ENCODE measurements around the gene ZNF276. TPM values are rescaled to one million over a fixed set of nuclear protein-coding genes. Genes with fewer than 3 reads are reported as not detected.

Gene ZNF276
- total RNA-seq, 4 donors from 2014 or later, result 43.4 to 265 (median 145) TPM

DNA sequence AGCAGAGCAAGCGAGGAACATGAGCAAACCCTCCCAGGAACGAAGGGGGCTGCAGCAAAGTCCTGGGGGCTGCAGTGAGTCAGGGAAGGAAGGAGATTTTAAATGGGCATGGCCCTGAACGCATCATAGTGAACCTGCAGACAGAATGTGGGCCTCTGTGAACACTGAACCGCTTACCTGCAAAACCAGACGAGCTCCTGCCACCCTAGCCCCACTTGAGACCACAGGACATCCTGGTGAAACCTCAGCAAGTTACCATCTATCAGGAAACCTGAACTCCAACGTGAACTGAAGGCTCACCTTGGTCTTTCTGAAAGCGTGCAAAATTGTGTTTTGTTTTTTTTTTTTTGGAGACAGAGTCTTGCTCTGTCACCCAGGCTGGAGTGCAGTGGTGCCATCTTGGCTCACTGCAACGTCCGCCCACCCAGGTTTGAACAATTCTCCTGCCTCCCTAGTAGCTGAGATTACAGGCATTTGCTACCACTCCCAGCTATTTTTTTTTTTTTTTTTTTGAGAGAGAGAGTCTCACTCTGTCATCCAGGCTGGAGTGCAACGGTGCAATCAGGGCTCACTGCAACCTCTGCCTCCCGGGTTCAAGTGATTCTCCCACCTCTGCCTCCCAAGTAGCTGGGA lies 64.3 kb downstream of the ZNF276 start:
- H3K27me3 ChIP-seq, result no peaks in the 10 kb centered on the region
- H3K36me3 ChIP-seq, result no peaks in the 10 kb centered on the region
- H3K4me1 ChIP-seq, result no peaks in the 10 kb centered on the region
- no peak for TF ChIP-seq EP300 (IDR thresholded peaks at IDR 0.05; ENCODE audit: low read depth)
- TF ChIP-seq POLR2A (IDR thresholded peaks at IDR 0.05), result no peak
- no peak for TF ChIP-seq POLR2AphosphoS5 (IDR thresholded peaks at IDR 0.05)
- TF ChIP-seq, protein P1, sequence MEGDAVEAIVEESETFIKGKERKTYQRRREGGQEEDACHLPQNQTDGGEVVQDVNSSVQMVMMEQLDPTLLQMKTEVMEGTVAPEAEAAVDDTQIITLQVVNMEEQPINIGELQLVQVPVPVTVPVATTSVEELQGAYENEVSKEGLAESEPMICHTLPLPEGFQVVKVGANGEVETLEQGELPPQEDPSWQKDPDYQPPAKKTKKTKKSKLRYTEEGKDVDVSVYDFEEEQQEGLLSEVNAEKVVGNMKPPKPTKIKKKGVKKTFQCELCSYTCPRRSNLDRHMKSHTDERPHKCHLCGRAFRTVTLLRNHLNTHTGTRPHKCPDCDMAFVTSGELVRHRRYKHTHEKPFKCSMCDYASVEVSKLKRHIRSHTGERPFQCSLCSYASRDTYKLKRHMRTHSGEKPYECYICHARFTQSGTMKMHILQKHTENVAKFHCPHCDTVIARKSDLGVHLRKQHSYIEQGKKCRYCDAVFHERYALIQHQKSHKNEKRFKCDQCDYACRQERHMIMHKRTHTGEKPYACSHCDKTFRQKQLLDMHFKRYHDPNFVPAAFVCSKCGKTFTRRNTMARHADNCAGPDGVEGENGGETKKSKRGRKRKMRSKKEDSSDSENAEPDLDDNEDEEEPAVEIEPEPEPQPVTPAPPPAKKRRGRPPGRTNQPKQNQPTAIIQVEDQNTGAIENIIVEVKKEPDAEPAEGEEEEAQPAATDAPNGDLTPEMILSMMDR (IDR thresholded peaks at IDR 0.05), result no peak
- H3K9me3 ChIP-seq, result no peaks in the 10 kb centered on the region
- WGBS, 2 donors (ENCODE audit: low coverage in 1 of 2), result 89 to 90% methylated on average over 5 to 11 of the region's 11 CpGs
- H3K4me3 ChIP-seq, result no peak overlapping the region
- intact Hi-C loops (cut with DNase I; ENCODE audit: low total_unique reads) (no loop called here), in situ Hi-C loops (cut with MboI; ENCODE audit: low pct_ligation_motif_present in 1 of 4, low pct_unique_long_range_greater_than_20kb in 1 of 4, low sequenced_read_pairs in 3 of 4) (no loop called here)
- peak; percentile 28 for DNase-seq
- H3K27ac ChIP-seq, result no peak overlapping the region

DNA sequence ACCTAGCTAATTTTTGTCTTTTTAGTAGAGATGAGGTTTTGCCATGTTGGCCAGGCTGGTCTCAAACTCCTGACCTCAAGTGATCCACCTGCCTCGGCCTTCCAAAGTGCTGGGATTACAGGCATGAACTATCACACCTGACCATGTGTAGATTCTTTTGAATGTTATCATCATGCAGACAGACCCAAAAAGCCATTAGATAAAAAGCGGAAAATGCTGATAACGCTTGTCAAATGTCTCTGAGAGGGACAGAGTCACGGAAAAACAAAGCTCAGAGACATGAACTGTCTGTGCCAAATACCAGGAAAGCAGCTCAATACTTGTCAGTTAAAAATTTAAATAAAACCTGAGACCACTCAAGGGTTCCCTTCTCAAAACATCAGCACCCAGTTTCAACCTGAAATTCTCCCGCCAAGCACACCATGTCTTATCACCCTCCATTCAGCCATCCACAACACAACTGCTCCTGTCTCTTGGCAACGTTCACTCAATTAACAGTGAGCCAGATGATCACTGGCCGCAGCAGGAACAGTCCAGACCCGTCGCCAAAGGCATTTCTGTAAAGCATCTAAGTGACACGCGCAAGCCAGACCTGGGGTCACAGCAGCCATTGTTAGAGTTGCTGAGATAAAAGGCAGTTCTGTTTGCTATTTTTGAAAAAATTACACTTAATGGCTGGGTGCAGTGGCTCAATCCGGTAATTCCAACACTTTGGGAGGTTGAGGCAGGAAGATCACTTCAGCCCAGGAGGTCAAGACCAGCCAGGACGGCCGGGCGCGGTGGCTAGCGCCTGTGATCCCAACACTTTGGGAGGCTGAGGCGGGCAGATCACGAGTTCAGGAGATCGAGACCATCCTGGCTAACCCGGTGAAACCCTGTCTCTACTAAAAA lies 65.4 kb downstream of the ZNF276 start:
- 93 to 99% methylated on average over 15 to 21 of the region's 21 CpGs for WGBS, 2 donors (ENCODE audit: low coverage in 1 of 2)
- no peaks in the 10 kb centered on the region for H3K4me1 ChIP-seq
- H3K9me3 ChIP-seq, result no peaks in the 10 kb centered on the region
- H3K36me3 ChIP-seq, result no peaks in the 10 kb centered on the region
- DNase-seq, result no peak
- no peaks in the 10 kb centered on the region for H3K27me3 ChIP-seq
- no peak overlapping the region for H3K27ac ChIP-seq
- intact Hi-C loops (cut with DNase I; ENCODE audit: low total_unique reads) (no loop called here), in situ Hi-C loops (cut with MboI; ENCODE audit: low pct_ligation_motif_present in 1 of 4, low pct_unique_long_range_greater_than_20kb in 1 of 4, low sequenced_read_pairs in 3 of 4) (no loop called here)
- H3K4me3 ChIP-seq, result no peak overlapping the region
- TF ChIP-seq, protein P1 (IDR thresholded peaks at IDR 0.05), result no peak
- TF ChIP-seq EP300 (IDR thresholded peaks at IDR 0.05; ENCODE audit: low read depth), result no peak
- TF ChIP-seq POLR2A (IDR thresholded peaks at IDR 0.05), result no peak
- TF ChIP-seq POLR2AphosphoS5 (IDR thresholded peaks at IDR 0.05), result no peak

DNA sequence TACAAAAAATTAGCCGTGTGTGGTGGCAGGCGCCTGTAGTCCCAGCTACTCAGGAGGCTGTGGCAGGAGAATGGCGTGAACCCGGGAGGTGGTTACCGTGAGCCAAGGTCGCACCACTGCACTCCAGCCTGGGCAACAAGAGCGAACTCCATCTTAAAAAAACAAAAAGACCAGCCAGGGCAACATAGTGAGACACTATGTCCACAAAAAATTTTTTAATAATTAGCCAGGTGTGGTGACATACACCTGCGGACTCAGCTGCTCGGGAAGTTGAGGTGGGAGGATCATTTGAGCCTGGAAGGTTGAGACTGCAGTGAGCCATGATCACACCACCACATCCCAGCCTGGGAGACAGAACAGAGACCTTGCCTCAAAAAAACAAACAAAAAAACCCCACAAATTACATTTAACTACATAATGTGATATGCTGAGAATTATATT lies 66.0 kb downstream of the ZNF276 start:
- Histone ChIP-seq H3K27me3 (no peaks in the 10 kb centered on the region), H3K27ac (no peak overlapping the region), H3K36me3 (no peaks in the 10 kb centered on the region), H3K4me3 (no peak overlapping the region), H3K4me1 (no peaks in the 10 kb centered on the region), H3K9me3 (no peaks in the 10 kb centered on the region)
- TF ChIP-seq, protein P1 (IDR thresholded peaks at IDR 0.05), result no peak
- WGBS, 2 donors (ENCODE audit: low coverage in 1 of 2), result 95 to 96% methylated on average over 8 to 9 of the region's 9 CpGs
- intact Hi-C loops (cut with DNase I; ENCODE audit: low total_unique reads), result no loop called here
- no peak for DNase-seq
- in situ Hi-C loops (cut with MboI; ENCODE audit: low pct_ligation_motif_present in 1 of 4, low pct_unique_long_range_greater_than_20kb in 1 of 4, low sequenced_read_pairs in 3 of 4), result no loop called here

Other genes with a start within 250 kb of the ZNF276 start
- 100 to 1,000 TPM; 109 to 281 (median 142) TPM for gene ANKRD11, start 231.0 kb upstream of the ZNF276 start, total RNA-seq
- 100 to 1,000 TPM; 168 to 408 (median 285) TPM for gene SPG7, start 213.1 kb upstream of the ZNF276 start, total RNA-seq
- 1,000 to 10,000 TPM; 3,190 to 3,814 (median 3,321) TPM for gene RPL13, start 160.9 kb upstream of the ZNF276 start, total RNA-seq
- 1 to 10 TPM in 1 of 4 donors, under 1 TPM in 2, not detected in 1; 0.41 to 5.0 (median 0.79) TPM for gene CPNE7, start 145.8 kb upstream of the ZNF276 start, total RNA-seq
- 1 to 10 TPM in 3 of 4 donors, not detected in 1; 1.3 to 4.0 (median 1.4) TPM for gene DPEP1, start 107.9 kb upstream of the ZNF276 start, total RNA-seq
- 100 to 1,000 TPM; 131 to 184 (median 144) TPM for gene CHMP1A, start 63.8 kb upstream of the ZNF276 start, total RNA-seq
- 10 to 100 TPM in 1 of 4 donors, 1 to 10 TPM in 3; 4.4 to 10.1 (median 7.4) TPM for gene SPATA33, start 63.7 kb upstream of the ZNF276 start, total RNA-seq
- 100 to 1,000 TPM in 1 of 4 donors, 10 to 100 TPM in 3; 69.6 to 304 (median 74.2) TPM for gene CDK10, start 34.8 kb upstream of the ZNF276 start, total RNA-seq
- gene SPATA2L, start 19.8 kb upstream of the ZNF276 start, total RNA-seq, result 10 to 100 TPM; 30.8 to 83.0 (median 60.6) TPM
- 10 to 100 TPM; 13.1 to 54.6 (median 18.8) TPM for gene VPS9D1, start 639 bp upstream of the ZNF276 start, total RNA-seq
- gene FANCA, start 95.1 kb downstream of the ZNF276 start, total RNA-seq, result 10 to 100 TPM in 2 of 4 donors, 1 to 10 TPM in 2; 2.9 to 78.0 (median 9.7) TPM
- gene SPIRE2, start 106.9 kb downstream of the ZNF276 start, total RNA-seq, result 100 to 1,000 TPM in 3 of 4 donors, 10 to 100 TPM in 1; 79.6 to 190 (median 131) TPM
- 100 to 1,000 TPM; 202 to 648 (median 354) TPM for gene TCF25, start 152.1 kb downstream of the ZNF276 start, total RNA-seq
- 1 to 10 TPM; 2.9 to 7.2 (median 6.7) TPM for gene MC1R, start 197.3 kb downstream of the ZNF276 start, total RNA-seq
- 10 to 100 TPM in 1 of 4 donors, 1 to 10 TPM in 3; 2.4 to 12.7 (median 4.6) TPM for gene TUBB3, start 201.8 kb downstream of the ZNF276 start, total RNA-seq
- 10 to 100 TPM; 54.8 to 96.7 (median 78.1) TPM for gene DEF8, start 227.2 kb downstream of the ZNF276 start, total RNA-seq